Measurements from ENCODE around the gene HORMAD2. TPM values are rescaled to one million over a fixed set of nuclear protein-coding genes. Genes with fewer than 3 reads are reported as not detected.

HORMAD2 gene
- polyA plus RNA-seq, 2 of the 4 experiments (the other 2 are of a cell fraction) = not detected

DNA sequence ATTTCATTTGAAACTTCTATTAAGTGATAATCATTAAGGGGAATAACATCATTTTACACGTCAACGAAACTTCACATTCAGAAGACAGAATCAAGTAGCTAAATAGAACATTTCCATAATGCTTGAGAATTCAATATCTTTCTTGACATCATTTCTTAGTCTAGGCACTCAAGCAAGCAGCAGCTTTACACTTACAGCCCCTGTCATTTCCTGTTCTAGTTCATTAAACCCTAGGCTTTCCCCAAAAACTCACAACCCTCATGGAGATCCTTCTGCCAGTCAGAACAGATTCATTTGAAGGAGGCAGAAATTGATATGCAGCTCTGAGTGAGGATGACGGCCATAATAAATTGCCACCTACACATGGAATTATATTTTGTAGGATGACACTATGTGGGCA lies 5.3 kb upstream of the HORMAD2 start (continued):
- TF ChIP-seq FOXS1 (CRISPR knock-in tag; IDR thresholded peaks at IDR 0.05) = no peak
- no peak for TF ChIP-seq ESRRA (IDR thresholded peaks at IDR 0.05; ENCODE audit: borderline replicate concordance, low read length)
- TF ChIP-seq NFE2L2 (conservative IDR thresholded peaks at IDR 0.05; ENCODE audit: low read length) = no peak
- TF ChIP-seq HDAC2 (IDR thresholded peaks at IDR 0.05) = no peak
- TF ChIP-seq KDM1A (IDR thresholded peaks at IDR 0.05; ENCODE audit: low read depth) = no peak

GRCh38 chr22:30077279-30077880 lies 2.9 kb upstream of the HORMAD2 start:
- Histone ChIP-seq H3K27ac (no peak overlapping the region), H3K4me1 (no peaks in the 10 kb centered on the region), H3K4me2 (no peak overlapping the region), H3K4me3 (no peak overlapping the region), H3K9me3 (no peaks in the 10 kb centered on the region)
- DNase-seq (ENCODE audit: low read depth in 1 of 2, low spot score in 1 of 2) = no peak
- CTCF ChIA-PET = interaction anchor here (0.9 to 3.8 kb wide), 3 partner anchors 9 to 388 kb away, joined by 4 to 22 read pairs (median 5); no protein-coding TSS in a partner anchor
- no peak for ATAC-seq
- TF ChIP-seq, protein P1, sequence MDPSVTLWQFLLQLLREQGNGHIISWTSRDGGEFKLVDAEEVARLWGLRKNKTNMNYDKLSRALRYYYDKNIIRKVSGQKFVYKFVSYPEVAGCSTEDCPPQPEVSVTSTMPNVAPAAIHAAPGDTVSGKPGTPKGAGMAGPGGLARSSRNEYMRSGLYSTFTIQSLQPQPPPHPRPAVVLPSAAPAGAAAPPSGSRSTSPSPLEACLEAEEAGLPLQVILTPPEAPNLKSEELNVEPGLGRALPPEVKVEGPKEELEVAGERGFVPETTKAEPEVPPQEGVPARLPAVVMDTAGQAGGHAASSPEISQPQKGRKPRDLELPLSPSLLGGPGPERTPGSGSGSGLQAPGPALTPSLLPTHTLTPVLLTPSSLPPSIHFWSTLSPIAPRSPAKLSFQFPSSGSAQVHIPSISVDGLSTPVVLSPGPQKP (IDR thresholded peaks at IDR 0.05; ENCODE audit: low read depth, low read length) = no peak
- TF ChIP-seq PHF8 (IDR thresholded peaks at IDR 0.05; ENCODE audit: borderline replicate concordance, low read depth) (no peak), EP300 (IDR thresholded peaks at IDR 0.05) (no peak), MAZ (IDR thresholded peaks at IDR 0.05; ENCODE audit: borderline replicate concordance, low read depth, low read length) (no peak), KDM1A (IDR thresholded peaks at IDR 0.05; ENCODE audit: low read depth) (no peak), EHF (CRISPR knock-in tag; IDR thresholded peaks at IDR 0.05) (no peak), NR3C1 (IDR thresholded peaks at IDR 0.05) (no peak), FOXS1 (CRISPR knock-in tag; IDR thresholded peaks at IDR 0.05) (no peak), POLR2A (IDR thresholded peaks at IDR 0.05; ENCODE audit: low read length) (no peak), MAFK (IDR thresholded peaks at IDR 0.05; ENCODE audit: partially characterized antibody) (no peak), REST (IDR thresholded peaks at IDR 0.05) (no peak), ZC3H11A (IDR thresholded peaks at IDR 0.05) (no peak), ZSCAN20 (CRISPR knock-in tag; IDR thresholded peaks at IDR 0.05) (no peak), CEBPB (IDR thresholded peaks at IDR 0.05) (no peak), ESRRA (IDR thresholded peaks at IDR 0.05; ENCODE audit: borderline replicate concordance, low read length) (no peak), RARB (CRISPR knock-in tag; IDR thresholded peaks at IDR 0.05) (no peak)
- TF ChIP-seq, protein P2, sequence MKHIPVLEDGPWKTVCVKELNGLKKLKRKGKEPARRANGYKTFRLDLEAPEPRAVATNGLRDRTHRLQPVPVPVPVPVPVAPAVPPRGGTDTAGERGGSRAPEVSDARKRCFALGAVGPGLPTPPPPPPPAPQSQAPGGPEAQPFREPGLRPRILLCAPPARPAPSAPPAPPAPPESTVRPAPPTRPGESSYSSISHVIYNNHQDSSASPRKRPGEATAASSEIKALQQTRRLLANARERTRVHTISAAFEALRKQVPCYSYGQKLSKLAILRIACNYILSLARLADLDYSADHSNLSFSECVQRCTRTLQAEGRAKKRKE (CRISPR knock-in tag; IDR thresholded peaks at IDR 0.05; ENCODE audit: low read depth) = no peak
- TF ChIP-seq, protein P3, sequence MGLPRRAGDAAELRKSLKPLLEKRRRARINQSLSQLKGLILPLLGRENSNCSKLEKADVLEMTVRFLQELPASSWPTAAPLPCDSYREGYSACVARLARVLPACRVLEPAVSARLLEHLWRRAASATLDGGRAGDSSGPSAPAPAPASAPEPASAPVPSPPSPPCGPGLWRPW (IDR thresholded peaks at IDR 0.05) = no peak
- POLR2A ChIA-PET = no interaction called here
- no peak for FAIRE-seq
- WGBS (ENCODE audit: missing lambda C conversion rate) = 62% methylated on average over 3 of the region's 3 CpGs

Data from A549 (cell line).